ENCODE data around the gene PTPRU.

PTPRU gene

GRCh38 chr1:29235955-29236711 is at the start of gene PTPRU:
PTPRU (plus strand) TSS chr1:29236522; CDS start chr1:29236645, 123 bp downstream.
- H3K9ac ChIP-seq (ENCODE audit: low read length): peak within 1 kb of the TSS; percentile 13
- H3K4me1 ChIP-seq (ENCODE audit: control insufficient read depth, low read depth, low read length): peaks cover 19% of the 10 kb centered on the region
- peak within 1 kb of the TSS; percentile 70 for H3K4me3 ChIP-seq (ENCODE audit: low read length)
- no peaks in the 10 kb centered on the region for H3K9me3 ChIP-seq (ENCODE audit: control insufficient read depth, low read depth, low read length)
- H3K27me3 ChIP-seq (ENCODE audit: control insufficient read depth, insufficient read depth, low read length): peaks cover 47% of the 10 kb centered on the region
- H3K36me3 ChIP-seq (ENCODE audit: control insufficient read depth, low read depth, low read length): no peaks in the 10 kb centered on the region
- H3K27ac ChIP-seq (ENCODE audit: low read length): no peak within 1 kb of the TSS

- H3K9me3 ChIP-seq (ENCODE audit: control insufficient read depth, low read depth, low read length): no peaks in the 10 kb centered on the region
- no peak overlapping the region for H3K9ac ChIP-seq (ENCODE audit: low read length)
- no peak overlapping the region for H3K4me3 ChIP-seq (ENCODE audit: low read length)
- H3K27me3 ChIP-seq (ENCODE audit: control insufficient read depth, insufficient read depth, low read length): no peaks in the 10 kb centered on the region
- no peaks in the 10 kb centered on the region for H3K36me3 ChIP-seq (ENCODE audit: control insufficient read depth, low read depth, low read length)
- H3K4me1 ChIP-seq (ENCODE audit: control insufficient read depth, low read depth, low read length): peaks cover 14% of the 10 kb centered on the region
- H3K27ac ChIP-seq (ENCODE audit: low read length): no peak overlapping the region
Measured at GRCh38 chr1:29186707-29187106, 49.6 kb upstream of the PTPRU start.

- Histone ChIP-seq H3K9ac (ENCODE audit: low read length) (no peak overlapping the region), H3K9me3 (ENCODE audit: control insufficient read depth, low read depth, low read length) (no peaks in the 10 kb centered on the region), H3K27ac (ENCODE audit: low read length) (no peak overlapping the region), H3K36me3 (ENCODE audit: control insufficient read depth, low read depth, low read length) (peaks cover 16% of the 10 kb centered on the region), H3K4me3 (ENCODE audit: low read length) (no peak overlapping the region), H3K4me1 (ENCODE audit: control insufficient read depth, low read depth, low read length) (peaks cover 8% of the 10 kb centered on the region), H3K27me3 (ENCODE audit: control insufficient read depth, insufficient read depth, low read length) (no peaks in the 10 kb centered on the region)
Measured at GRCh38 chr1:29190718-29191117, 45.6 kb upstream of the PTPRU start.

- Histone ChIP-seq H3K4me3 (ENCODE audit: low read length) (no peak overlapping the region), H3K27ac (ENCODE audit: low read length) (no peak overlapping the region), H3K27me3 (ENCODE audit: control insufficient read depth, insufficient read depth, low read length) (no peaks in the 10 kb centered on the region), H3K9me3 (ENCODE audit: control insufficient read depth, low read depth, low read length) (no peaks in the 10 kb centered on the region), H3K36me3 (ENCODE audit: control insufficient read depth, low read depth, low read length) (peaks cover 17% of the 10 kb centered on the region), H3K4me1 (ENCODE audit: control insufficient read depth, low read depth, low read length) (no peaks in the 10 kb centered on the region), H3K9ac (ENCODE audit: low read length) (no peak overlapping the region)
Measured at GRCh38 chr1:29193879-29194455, 42.4 kb upstream of the PTPRU start.

GRCh38 chr1:29195881-29196291 is 40.4 kb upstream of the PTPRU start:
- Histone ChIP-seq H3K9ac (ENCODE audit: low read length) (no peak overlapping the region), H3K9me3 (ENCODE audit: control insufficient read depth, low read depth, low read length) (no peaks in the 10 kb centered on the region), H3K27ac (ENCODE audit: low read length) (no peak overlapping the region), H3K36me3 (ENCODE audit: control insufficient read depth, low read depth, low read length) (peaks cover 28% of the 10 kb centered on the region), H3K4me1 (ENCODE audit: control insufficient read depth, low read depth, low read length) (no peaks in the 10 kb centered on the region), H3K4me3 (ENCODE audit: low read length) (no peak overlapping the region), H3K27me3 (ENCODE audit: control insufficient read depth, insufficient read depth, low read length) (no peaks in the 10 kb centered on the region)

GRCh38 chr1:29196863-29197589 is 39.3 kb upstream of the PTPRU start:
- no peaks in the 10 kb centered on the region for H3K27me3 ChIP-seq (ENCODE audit: control insufficient read depth, insufficient read depth, low read length)
- H3K9me3 ChIP-seq (ENCODE audit: control insufficient read depth, low read depth, low read length): no peaks in the 10 kb centered on the region
- H3K36me3 ChIP-seq (ENCODE audit: control insufficient read depth, low read depth, low read length): peaks cover 37% of the 10 kb centered on the region
- H3K9ac ChIP-seq (ENCODE audit: low read length): no peak overlapping the region
- H3K4me1 ChIP-seq (ENCODE audit: control insufficient read depth, low read depth, low read length): no peaks in the 10 kb centered on the region
- no peak overlapping the region for H3K4me3 ChIP-seq (ENCODE audit: low read length)
- H3K27ac ChIP-seq (ENCODE audit: low read length): no peak overlapping the region

GRCh38 chr1:29197590-29197924 is 38.8 kb upstream of the PTPRU start:
- H3K9me3 ChIP-seq (ENCODE audit: control insufficient read depth, low read depth, low read length): no peaks in the 10 kb centered on the region
- no peak overlapping the region for H3K4me3 ChIP-seq (ENCODE audit: low read length)
- H3K27ac ChIP-seq (ENCODE audit: low read length): no peak overlapping the region
- H3K4me1 ChIP-seq (ENCODE audit: control insufficient read depth, low read depth, low read length): peaks cover under 1% of the 10 kb centered on the region
- H3K9ac ChIP-seq (ENCODE audit: low read length): no peak overlapping the region
- H3K27me3 ChIP-seq (ENCODE audit: control insufficient read depth, insufficient read depth, low read length): no peaks in the 10 kb centered on the region
- peaks cover 33% of the 10 kb centered on the region for H3K36me3 ChIP-seq (ENCODE audit: control insufficient read depth, low read depth, low read length)

- no peaks in the 10 kb centered on the region for H3K27me3 ChIP-seq (ENCODE audit: control insufficient read depth, insufficient read depth, low read length)
Measured at GRCh38 chr1:29197993-29198392, 38.3 kb upstream of the PTPRU start.

GRCh38 chr1:29200906-29201594 is 35.3 kb upstream of the PTPRU start:
- Histone ChIP-seq H3K27ac (ENCODE audit: low read length) (no peak overlapping the region), H3K9me3 (ENCODE audit: control insufficient read depth, low read depth, low read length) (no peaks in the 10 kb centered on the region), H3K4me3 (ENCODE audit: low read length) (no peak overlapping the region), H3K27me3 (ENCODE audit: control insufficient read depth, insufficient read depth, low read length) (no peaks in the 10 kb centered on the region), H3K9ac (ENCODE audit: low read length) (no peak overlapping the region), H3K36me3 (ENCODE audit: control insufficient read depth, low read depth, low read length) (peaks cover 23% of the 10 kb centered on the region), H3K4me1 (ENCODE audit: control insufficient read depth, low read depth, low read length) (peaks cover 3% of the 10 kb centered on the region)

More at GRCh38 chr1:29197993-29198392, 38.3 kb upstream of the PTPRU start:
- Histone ChIP-seq H3K9me3 (ENCODE audit: control insufficient read depth, low read depth, low read length) (no peaks in the 10 kb centered on the region), H3K27ac (ENCODE audit: low read length) (no peak overlapping the region), H3K36me3 (ENCODE audit: control insufficient read depth, low read depth, low read length) (peaks cover 30% of the 10 kb centered on the region), H3K9ac (ENCODE audit: low read length) (no peak overlapping the region), H3K4me1 (ENCODE audit: control insufficient read depth, low read depth, low read length) (peaks cover 3% of the 10 kb centered on the region), H3K4me3 (ENCODE audit: low read length) (no peak overlapping the region)

- Histone ChIP-seq H3K4me3 (ENCODE audit: low read length) (no peak overlapping the region), H3K9ac (ENCODE audit: low read length) (no peak overlapping the region), H3K27ac (ENCODE audit: low read length) (no peak overlapping the region)
Measured at GRCh38 chr1:29201595-29202051, 34.7 kb upstream of the PTPRU start.

GRCh38 chr1:29202053-29202452 is 34.3 kb upstream of the PTPRU start:
- H3K36me3 ChIP-seq (ENCODE audit: control insufficient read depth, low read depth, low read length): peaks cover 28% of the 10 kb centered on the region
- H3K27ac ChIP-seq (ENCODE audit: low read length): no peak overlapping the region
- H3K9me3 ChIP-seq (ENCODE audit: control insufficient read depth, low read depth, low read length): no peaks in the 10 kb centered on the region
- H3K4me1 ChIP-seq (ENCODE audit: control insufficient read depth, low read depth, low read length): peaks cover 3% of the 10 kb centered on the region
- no peak overlapping the region for H3K4me3 ChIP-seq (ENCODE audit: low read length)
- no peaks in the 10 kb centered on the region for H3K27me3 ChIP-seq (ENCODE audit: control insufficient read depth, insufficient read depth, low read length)
- H3K9ac ChIP-seq (ENCODE audit: low read length): no peak overlapping the region

More at GRCh38 chr1:29201595-29202051, 34.7 kb upstream of the PTPRU start:
- Histone ChIP-seq H3K9me3 (ENCODE audit: control insufficient read depth, low read depth, low read length) (no peaks in the 10 kb centered on the region), H3K4me1 (ENCODE audit: control insufficient read depth, low read depth, low read length) (peaks cover 3% of the 10 kb centered on the region), H3K36me3 (ENCODE audit: control insufficient read depth, low read depth, low read length) (peaks cover 26% of the 10 kb centered on the region), H3K27me3 (ENCODE audit: control insufficient read depth, insufficient read depth, low read length) (no peaks in the 10 kb centered on the region)

All from iPS-18a (cell line).